Stimulated activated CD8-positive, alpha-beta memory T cell treated with anti-CD3 and anti-CD28 coated beads, Interleukin-7, amount 100 ng/mL, for 24 hours (primary cell): Measurements from ENCODE around the gene KCNMA1.
"Not testable (repeated sequence)": the region's sequence is repeated elsewhere in the genome, so short reads cannot be mapped to it uniquely, and the experiment has no call there.

ENCODE experiments used
- DNase-seq: peaks from one replicate; pipeline ENCODE4 v3.0.0-alpha.2; 2020; ENCODE audit warnings: low read depth

KCNMA1 gene

GRCh38 chr10:77582710-77583115 lies 54.9 kb downstream of the KCNMA1 start:
- DNase-seq: no peak

- DNase-seq: no peak
Observed at GRCh38 chr10:77581738-77582137, 55.9 kb downstream of the KCNMA1 start.

GRCh38 chr10:77580482-77580881 lies 57.1 kb downstream of the KCNMA1 start:
- no peak for DNase-seq

GRCh38 chr10:77578583-77579227 lies 58.9 kb downstream of the KCNMA1 start:
- DNase-seq: no peak

GRCh38 chr10:77577666-77578229 lies 59.9 kb downstream of the KCNMA1 start:
- DNase-seq: no peak

- DNase-seq: no peak
Observed at GRCh38 chr10:77576444-77577032, 61.1 kb downstream of the KCNMA1 start.

- no peak for DNase-seq
Observed at GRCh38 chr10:77576007-77576367, 61.6 kb downstream of the KCNMA1 start.

GRCh38 chr10:77575271-77576006 lies 62.2 kb downstream of the KCNMA1 start:
- no peak for DNase-seq

- DNase-seq: no peak
Observed at GRCh38 chr10:77574438-77574837, 63.2 kb downstream of the KCNMA1 start.

GRCh38 chr10:77572520-77572919 lies 65.1 kb downstream of the KCNMA1 start:
- DNase-seq: not testable (repeated sequence)

GRCh38 chr10:77571490-77571889 lies 66.1 kb downstream of the KCNMA1 start:
- no peak for DNase-seq

GRCh38 chr10:77566914-77567566 lies 70.6 kb downstream of the KCNMA1 start:
- no peak for DNase-seq

GRCh38 chr10:77566236-77566635 lies 71.4 kb downstream of the KCNMA1 start:
- no peak for DNase-seq

GRCh38 chr10:77565590-77566023 lies 72.0 kb downstream of the KCNMA1 start:
- no peak for DNase-seq

- no peak for DNase-seq
Observed at GRCh38 chr10:77564731-77565589, 72.6 kb downstream of the KCNMA1 start.

- DNase-seq: no peak
Observed at GRCh38 chr10:77563638-77564270, 73.9 kb downstream of the KCNMA1 start.

- DNase-seq: no peak
Observed at GRCh38 chr10:77562742-77563141, 74.9 kb downstream of the KCNMA1 start.

- no peak for DNase-seq
Observed at GRCh38 chr10:77561991-77562390, 75.6 kb downstream of the KCNMA1 start.

- DNase-seq: no peak
Observed at GRCh38 chr10:77560471-77560870, 77.1 kb downstream of the KCNMA1 start.

GRCh38 chr10:77560052-77560451 lies 77.6 kb downstream of the KCNMA1 start:
- DNase-seq: no peak

- no peak for DNase-seq
Observed at GRCh38 chr10:77556990-77557601, 80.5 kb downstream of the KCNMA1 start.
